ENCODE results near the gene CUL5. TPM values are rescaled to one million over a fixed set of nuclear protein-coding genes. Genes with fewer than 3 reads are reported as not detected.
A peak's percentile ranks its signal among the peaks of the same experiment; 100 is the strongest.

CUL5 gene
- total RNA-seq, 4 donors from 2014 or later, result 23.8 to 33.6 (median 27.7) TPM

- TF ChIP-seq, protein P1, sequence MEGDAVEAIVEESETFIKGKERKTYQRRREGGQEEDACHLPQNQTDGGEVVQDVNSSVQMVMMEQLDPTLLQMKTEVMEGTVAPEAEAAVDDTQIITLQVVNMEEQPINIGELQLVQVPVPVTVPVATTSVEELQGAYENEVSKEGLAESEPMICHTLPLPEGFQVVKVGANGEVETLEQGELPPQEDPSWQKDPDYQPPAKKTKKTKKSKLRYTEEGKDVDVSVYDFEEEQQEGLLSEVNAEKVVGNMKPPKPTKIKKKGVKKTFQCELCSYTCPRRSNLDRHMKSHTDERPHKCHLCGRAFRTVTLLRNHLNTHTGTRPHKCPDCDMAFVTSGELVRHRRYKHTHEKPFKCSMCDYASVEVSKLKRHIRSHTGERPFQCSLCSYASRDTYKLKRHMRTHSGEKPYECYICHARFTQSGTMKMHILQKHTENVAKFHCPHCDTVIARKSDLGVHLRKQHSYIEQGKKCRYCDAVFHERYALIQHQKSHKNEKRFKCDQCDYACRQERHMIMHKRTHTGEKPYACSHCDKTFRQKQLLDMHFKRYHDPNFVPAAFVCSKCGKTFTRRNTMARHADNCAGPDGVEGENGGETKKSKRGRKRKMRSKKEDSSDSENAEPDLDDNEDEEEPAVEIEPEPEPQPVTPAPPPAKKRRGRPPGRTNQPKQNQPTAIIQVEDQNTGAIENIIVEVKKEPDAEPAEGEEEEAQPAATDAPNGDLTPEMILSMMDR (IDR thresholded peaks at IDR 0.05), result no peak
- no peak for TF ChIP-seq POLR2A (IDR thresholded peaks at IDR 0.05)
- no peak for TF ChIP-seq EP300 (IDR thresholded peaks at IDR 0.05; ENCODE audit: low read depth)
- TF ChIP-seq POLR2AphosphoS5 (IDR thresholded peaks at IDR 0.05), result no peak
- Histone ChIP-seq H3K4me1 (peaks cover 0 to 3% (median 0%) of the 10 kb centered on the region in 4 donors), H3K27me3 (no peaks in the 10 kb centered on the region), H3K27ac (peak overlapping the region in 1 of 4 donors; percentile 17), H3K9me3 (no peaks in the 10 kb centered on the region), H3K4me3 (no peak overlapping the region), H3K36me3 (peaks cover 0 to 36% (median 12%) of the 10 kb centered on the region in 4 donors)
- DNase-seq, result no peak
- WGBS, 2 donors (ENCODE audit: low coverage in 1 of 2), result 91 to 95% methylated on average over 4 of the region's 4 CpGs
- intact Hi-C loops (cut with DNase I; ENCODE audit: low total_unique reads), result no loop called here
- in situ Hi-C loops (cut with MboI; ENCODE audit: low pct_ligation_motif_present in 1 of 4, low pct_unique_long_range_greater_than_20kb in 1 of 4, low sequenced_read_pairs in 3 of 4), result no loop called here
Observed at GRCh38 chr11:108093128-108093904, 84.6 kb downstream of the CUL5 start.

- H3K4me3 ChIP-seq, result no peak overlapping the region
- WGBS, 2 donors (ENCODE audit: low coverage in 1 of 2), result 60 to 87% methylated on average over 1 to 3 of the region's 3 CpGs
- H3K9me3 ChIP-seq, result no peaks in the 10 kb centered on the region
- TF ChIP-seq POLR2AphosphoS5 (IDR thresholded peaks at IDR 0.05), result no peak
- no peak for TF ChIP-seq EP300 (IDR thresholded peaks at IDR 0.05; ENCODE audit: low read depth)
- TF ChIP-seq, protein P1 (IDR thresholded peaks at IDR 0.05), result no peak
- TF ChIP-seq POLR2A (IDR thresholded peaks at IDR 0.05), result no peak
- H3K4me1 ChIP-seq, result peaks cover 0 to 3% (median 0%) of the 10 kb centered on the region in 4 donors
- H3K36me3 ChIP-seq, result peaks cover 0 to 53% (median 12%) of the 10 kb centered on the region in 4 donors
- in situ Hi-C loops (cut with MboI; ENCODE audit: low pct_ligation_motif_present in 1 of 4, low pct_unique_long_range_greater_than_20kb in 1 of 4, low sequenced_read_pairs in 3 of 4), result no loop called here
- intact Hi-C loops (cut with DNase I; ENCODE audit: low total_unique reads), result no loop called here
- H3K27ac ChIP-seq, result no peak overlapping the region
- DNase-seq, result no peak
- no peaks in the 10 kb centered on the region for H3K27me3 ChIP-seq
Observed at GRCh38 chr11:108097179-108097578, 88.5 kb downstream of the CUL5 start.

DNA sequence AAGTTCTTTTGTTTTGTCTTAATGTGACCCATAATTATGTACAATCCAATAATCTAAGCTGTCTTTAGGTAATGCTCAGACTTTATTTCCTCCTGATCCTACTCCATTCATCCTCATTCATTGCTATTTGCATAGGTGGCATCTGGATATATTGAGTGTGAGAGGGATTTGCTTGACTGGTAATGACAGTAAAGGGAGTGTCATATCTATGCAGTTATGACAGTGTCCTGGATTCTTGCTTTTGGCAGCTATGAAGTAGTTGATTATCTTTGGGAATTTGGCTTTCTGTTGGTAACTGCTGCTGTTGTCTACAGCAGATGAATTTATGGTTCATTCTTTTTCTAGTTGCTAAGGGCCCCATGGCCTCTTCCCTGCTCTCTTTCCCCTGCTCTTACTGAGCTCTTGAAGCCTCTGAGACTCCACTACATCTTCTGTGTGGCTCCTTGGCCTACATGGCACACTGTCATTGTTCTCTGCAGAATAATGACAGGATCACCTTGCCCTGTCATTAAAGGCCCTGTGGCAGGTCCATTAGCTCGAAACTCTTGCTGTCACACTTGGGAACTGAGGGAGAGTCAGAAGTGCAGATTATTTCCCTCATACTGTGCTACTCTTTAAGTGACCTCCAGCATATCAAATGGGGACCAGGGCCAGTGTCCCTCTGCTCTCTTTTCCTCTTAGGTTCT is 92.5 kb downstream of the CUL5 start:
- Histone ChIP-seq H3K27me3 (no peaks in the 10 kb centered on the region), H3K36me3 (peaks cover 0 to 51% (median 10%) of the 10 kb centered on the region in 4 donors), H3K4me1 (no peaks in the 10 kb centered on the region), H3K27ac (no peak overlapping the region), H3K9me3 (no peaks in the 10 kb centered on the region), H3K4me3 (no peak overlapping the region)
- 85% methylated on average over 1 of the region's 1 CpG; no CpG with 5 or more reads in 1 of the 2 donors for WGBS, 2 donors (ENCODE audit: low coverage in 1 of 2)
- in situ Hi-C loops (cut with MboI; ENCODE audit: low pct_ligation_motif_present in 1 of 4, low pct_unique_long_range_greater_than_20kb in 1 of 4, low sequenced_read_pairs in 3 of 4) (no loop called here), intact Hi-C loops (cut with DNase I; ENCODE audit: low total_unique reads) (no loop called here)
- TF ChIP-seq EP300 (IDR thresholded peaks at IDR 0.05; ENCODE audit: low read depth) (no peak), POLR2A (IDR thresholded peaks at IDR 0.05) (no peak), POLR2AphosphoS5 (IDR thresholded peaks at IDR 0.05) (no peak)
- TF ChIP-seq, protein P1 (IDR thresholded peaks at IDR 0.05), result no peak
- no peak for DNase-seq

DNA sequence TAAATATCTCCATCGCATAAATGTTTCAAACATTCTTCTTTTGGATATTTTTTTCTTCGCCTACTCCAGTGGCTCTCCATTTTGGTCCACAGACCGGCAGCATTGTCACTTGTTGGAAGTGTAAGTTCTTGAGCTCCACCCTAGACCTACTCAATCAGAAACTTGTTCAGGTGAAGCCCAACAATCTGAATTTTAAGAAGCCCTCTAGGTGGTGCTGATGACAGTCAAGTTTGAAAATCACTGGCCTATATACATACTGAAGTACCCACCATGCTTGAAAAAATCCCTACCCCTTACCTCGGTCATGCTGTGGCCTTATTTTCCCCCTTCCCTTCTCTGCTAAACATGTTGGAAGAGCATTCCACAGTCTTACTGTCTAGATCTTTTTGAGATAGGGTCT is 102.4 kb downstream of the CUL5 start:
- no peaks in the 10 kb centered on the region for H3K9me3 ChIP-seq
- DNase-seq, result no peak
- WGBS, 2 donors (ENCODE audit: low coverage in 1 of 2), result 91 to 95% methylated on average over 4 of the region's 4 CpGs
- in situ Hi-C loops (cut with MboI; ENCODE audit: low pct_ligation_motif_present in 1 of 4, low pct_unique_long_range_greater_than_20kb in 1 of 4, low sequenced_read_pairs in 3 of 4) (no loop called here), intact Hi-C loops (cut with DNase I; ENCODE audit: low total_unique reads) (no loop called here)
- peaks cover 1 to 14% (median 10%) of the 10 kb centered on the region in 4 donors for H3K4me1 ChIP-seq
- no peaks in the 10 kb centered on the region for H3K36me3 ChIP-seq
- H3K27me3 ChIP-seq, result no peaks in the 10 kb centered on the region
- no peak overlapping the region for H3K27ac ChIP-seq
- TF ChIP-seq, protein P1 (IDR thresholded peaks at IDR 0.05), result no peak
- no peak for TF ChIP-seq EP300 (IDR thresholded peaks at IDR 0.05; ENCODE audit: low read depth)
- no peak for TF ChIP-seq POLR2AphosphoS5 (IDR thresholded peaks at IDR 0.05)
- TF ChIP-seq POLR2A (IDR thresholded peaks at IDR 0.05), result no peak
- no peak overlapping the region for H3K4me3 ChIP-seq
